H1 (cell line): ENCODE results near the gene DNAJB5. TPM values are rescaled to one million over a fixed set of nuclear protein-coding genes. Genes with fewer than 3 reads are reported as not detected.

Experiments
- CTCF ChIA-PET: fragments of 300-600 bp; sonication (Branson Sonifier 250); formaldehyde crosslinking; loops from one replicate; lab custom pipeline; 2021; ENCODE audit not compliant: partially characterized antibody; lab: Charles Lee
- POLR2A ChIA-PET: fragments of 300-600 bp; sonication (Branson Sonifier 250); formaldehyde crosslinking; loops from one replicate; lab custom pipeline; 2021; ENCODE audit warnings: inconsistent platforms; ENCODE audit not compliant: partially characterized antibody; lab: Charles Lee
- DNase-seq, 2 experiments: peaks; one replicate each; pipeline versions ENCODE4 v3.0.0 to v3.0.0-alpha.2; 2010 to 2022; ENCODE audit warnings: low spot score in 2 of 2, low read depth in 1 of 2, mixed read lengths in 1 of 2
- FAIRE-seq: peaks from 2 replicates; lab custom pipeline; 2011; peaks lifted over from hg19 to GRCh38; lab: Jason Lieb, UNC
- H2AFZ ChIP-seq: 2 replicates; pipeline ENCODE4 v1.8.1; 2012; ENCODE audit warnings: low read length, inconsistent platforms
- H2AK5ac ChIP-seq: 2 replicates; pipeline ENCODE4 v1.6.1; 2013; ENCODE audit warnings: low read depth, low read length
- H2BK120ac ChIP-seq: replicated peaks from 2 replicates; pipeline ENCODE3; 2013; ENCODE audit warnings: low read depth, low read length, inconsistent platforms
- H2BK12ac ChIP-seq: 2 replicates; pipeline ENCODE4 v1.6.1; 2013; ENCODE audit warnings: low read depth, low read length
- H2BK15ac ChIP-seq: 2 replicates; pipeline ENCODE4 v1.6.1; 2013; ENCODE audit warnings: low read length
- H2BK20ac ChIP-seq: 2 replicates; pipeline ENCODE4 v1.6.1; 2013; ENCODE audit warnings: low read length
- H2BK5ac ChIP-seq: 2 replicates; pipeline ENCODE4 v1.6.1; 2013; ENCODE audit warnings: low read depth, low read length
- H3K14ac ChIP-seq: 2 replicates; pipeline ENCODE4 v1.6.1; 2013; ENCODE audit warnings: inconsistent platforms; ENCODE audit not compliant: insufficient read length
- H3K18ac ChIP-seq: 2 replicates; pipeline ENCODE4 v1.6.1; 2013; ENCODE audit warnings: low read length; ENCODE audit errors: extremely low read depth
- H3K23ac ChIP-seq: 2 replicates; pipeline ENCODE4 v1.6.1; 2013; ENCODE audit warnings: inconsistent platforms; ENCODE audit not compliant: insufficient read length
- H3K23me2 ChIP-seq: 2 replicates; pipeline ENCODE4 v1.6.1; 2013; ENCODE audit warnings: low read depth, low read length
- H3K27ac ChIP-seq: 2 replicates; pipeline ENCODE4 v1.6.1; 2011; ENCODE audit warnings: low read depth, low read length, inconsistent platforms
- H3K27me3 ChIP-seq, 4 experiments: replicated peaks in 1 of 4; 1 replicate in 1 of 4; 2 replicates in 3 of 4; pipeline versions ENCODE4 v1.6.1 to v1.8.1; 2011 to 2013; ENCODE audit warnings: low read length in 3 of 4, mild to moderate bottlenecking in 3 of 4, inconsistent platforms in 2 of 4, mixed read lengths in 2 of 4, moderate library complexity in 1 of 4; ENCODE audit not compliant: control insufficient read depth in 3 of 4, insufficient read depth in 3 of 4; ENCODE audit errors: extremely low read depth in 1 of 4
- H3K36me3 ChIP-seq, 4 experiments: 2 replicates each; pipeline versions ENCODE4 v1.6.1 to v1.8.1; 2011 to 2013; ENCODE audit warnings: mild to moderate bottlenecking in 4 of 4, low read length in 3 of 4, moderate library complexity in 2 of 4, control low read depth in 1 of 4, inconsistent platforms in 1 of 4; ENCODE audit not compliant: insufficient read depth in 4 of 4, control insufficient read depth in 2 of 4
- H3K4ac ChIP-seq: replicated peaks from 2 replicates; pipeline ENCODE3; 2013; ENCODE audit warnings: low read length, low read depth, mixed read lengths, inconsistent platforms; ENCODE audit not compliant: insufficient read length
- H3K4me1 ChIP-seq, 4 experiments: replicated peaks in 1 of 4; 1 replicate in 1 of 4; 2 replicates in 3 of 4; pipeline versions ENCODE4 v1.6.1 to v1.8.1; 2011 to 2013; ENCODE audit warnings: low read length in 3 of 4, inconsistent platforms in 2 of 4, mixed read lengths in 1 of 4; ENCODE audit not compliant: insufficient read depth in 4 of 4, control insufficient read depth in 3 of 4
- H3K4me2 ChIP-seq, 2 experiments: 2 replicates each; pipeline versions ENCODE4 v1.6.1 to v1.8.1; 2011 to 2013; ENCODE audit warnings: low read depth in 2 of 2, low read length in 2 of 2, control low read depth in 1 of 2, inconsistent platforms in 1 of 2, mild to moderate bottlenecking in 1 of 2; ENCODE audit not compliant: insufficient read depth in 1 of 2
- H3K4me3 ChIP-seq, 4 experiments: fragments of 200-600, 300-600 bp in 1 of 4; sonication (generic), shearing (Covaris generic), sonication (Bioruptor Twin) in 1 of 4; 2 replicates each; pipeline versions ENCODE4 v1.5.1 to v1.8.1; 2011 to 2016; ENCODE audit warnings: low read length in 4 of 4, low read depth in 3 of 4, control low read depth in 2 of 4, inconsistent platforms in 2 of 4, mild to moderate bottlenecking in 2 of 4, mixed read lengths in 1 of 4, moderate library complexity in 1 of 4; ENCODE audit not compliant: insufficient read depth in 2 of 4; ENCODE audit errors: extremely low read depth in 1 of 4
- H3K56ac ChIP-seq: replicated peaks from 2 replicates; pipeline ENCODE3; 2013; ENCODE audit warnings: low read depth, mild to moderate bottlenecking, mixed read lengths, low read length, inconsistent platforms; ENCODE audit not compliant: insufficient read length
- H3K79me1 ChIP-seq: 2 replicates; pipeline ENCODE4 v1.6.1; 2013; ENCODE audit warnings: low read depth, low read length, control low read depth
- H3K79me2 ChIP-seq, 2 experiments: 2 replicates each; pipeline versions ENCODE4 v1.6.1 to v1.8.1; 2012 to 2013; ENCODE audit warnings: low read length in 2 of 2, mild to moderate bottlenecking in 2 of 2, inconsistent platforms in 1 of 2; ENCODE audit not compliant: insufficient read depth in 2 of 2, control insufficient read depth in 1 of 2
- H3K9ac ChIP-seq, 4 experiments: replicated peaks in 1 of 4; 1 replicate in 1 of 4; 2 replicates in 3 of 4; pipeline versions ENCODE4 v1.6.1 to v1.8.1; 2011 to 2013; ENCODE audit warnings: low read depth in 3 of 4, low read length in 3 of 4, control low read depth in 2 of 4, mild to moderate bottlenecking in 2 of 4, moderate library complexity in 2 of 4, inconsistent platforms in 1 of 4; ENCODE audit errors: extremely low read depth in 1 of 4
- H3K9me3 ChIP-seq, 2 experiments: 2 replicates each; pipeline versions ENCODE4 v1.6.1 to v1.8.1; 2012 to 2013; ENCODE audit warnings: mild to moderate bottlenecking in 2 of 2, moderate library complexity in 2 of 2, control low read depth in 1 of 2, inconsistent platforms in 1 of 2, low read depth in 1 of 2, low read length in 1 of 2, mixed read lengths in 1 of 2; ENCODE audit not compliant: insufficient read depth in 2 of 2
- H4K20me1 ChIP-seq, 2 experiments: replicated peaks in 1 of 2; 2 replicates each; pipeline versions ENCODE3 to v1.8.1; 2011 to 2013; ENCODE audit warnings: inconsistent platforms in 2 of 2, low read length in 2 of 2, mild to moderate bottlenecking in 1 of 2; ENCODE audit not compliant: insufficient read depth in 2 of 2, control insufficient read depth in 1 of 2
- H4K5ac ChIP-seq: 2 replicates; pipeline ENCODE4 v1.6.1; 2013; ENCODE audit warnings: low read length, low read depth, mixed read lengths, inconsistent platforms; ENCODE audit not compliant: insufficient read length
- H4K8ac ChIP-seq: 2 replicates; pipeline ENCODE4 v1.8.0; 2013; ENCODE audit warnings: mild to moderate bottlenecking, moderate library complexity, low read length, inconsistent platforms; ENCODE audit not compliant: insufficient read depth; ENCODE audit errors: extremely low read depth
- H4K91ac ChIP-seq: replicated peaks from 2 replicates; pipeline ENCODE3; 2013; ENCODE audit warnings: low read length, mixed read lengths, inconsistent platforms; ENCODE audit not compliant: insufficient read length
- BCL11A ChIP-seq, 2 experiments: IDR thresholded peaks; one replicate each; pipeline ENCODE4 v1.6.1; 2011; ENCODE audit warnings: low read depth in 2 of 2, low read length in 2 of 2, mild to moderate bottlenecking in 2 of 2
- CBX8 ChIP-seq: fragments of 300-800, 300-1000 bp; sonication (generic); IDR thresholded peaks from 2 replicates; pipeline ENCODE4 v1.7.1; 2016; ENCODE audit warnings: low read depth, low read length, borderline replicate concordance
- CHD2 ChIP-seq: IDR thresholded peaks from 2 replicates; pipeline ENCODE4 v1.6.1; 2012; ENCODE audit warnings: low read length, improper control_type of control experiment
- CREB1 ChIP-seq: IDR thresholded peaks from 2 replicates; pipeline ENCODE4 v1.6.1; 2012; ENCODE audit warnings: inconsistent platforms
- EP300 ChIP-seq, 2 experiments: IDR thresholded peaks; 1 replicate in 1 of 2; 2 replicates in 1 of 2; pipeline ENCODE4 v1.6.1; 2011 to 2012; ENCODE audit warnings: low read depth in 2 of 2, low read length in 2 of 2, mild to moderate bottlenecking in 2 of 2, borderline replicate concordance in 1 of 2, inconsistent platforms in 1 of 2, moderate library complexity in 1 of 2
- EZH2 ChIP-seq: fragments of 200-600 bp; sonication (generic); IDR thresholded peaks from 2 replicates; pipeline ENCODE4 v1.7.1; 2012; ENCODE audit warnings: low read depth, mild to moderate bottlenecking, moderate library complexity, low read length, inconsistent platforms; ENCODE audit not compliant: severe bottlenecking
- GABPA ChIP-seq: IDR thresholded peaks from 2 replicates; pipeline ENCODE4 v1.6.1; 2011; ENCODE audit warnings: mild to moderate bottlenecking, low read length, moderate library complexity, borderline replicate concordance; ENCODE audit not compliant: insufficient read depth
- POLR2AphosphoS5 ChIP-seq: IDR thresholded peaks from 2 replicates; pipeline ENCODE4 v1.6.1; 2011; ENCODE audit warnings: low read depth, low read length
- POU5F1 ChIP-seq: IDR thresholded peaks from 2 replicates; pipeline ENCODE4 v1.6.1; 2011; ENCODE audit warnings: low read depth, mild to moderate bottlenecking, low read length, moderate library complexity
- RXRA ChIP-seq: IDR thresholded peaks from 2 replicates; pipeline ENCODE4 v1.6.1; 2011; ENCODE audit warnings: low read depth, mild to moderate bottlenecking, low read length, moderate library complexity; ENCODE audit not compliant: insufficient read depth
- SIRT6 ChIP-seq: IDR thresholded peaks from one replicate; pipeline ENCODE4 v1.7.1; 2012; ENCODE audit warnings: low read length, inconsistent platforms
- SIX5 ChIP-seq: IDR thresholded peaks from 2 replicates; pipeline ENCODE4 v1.6.1; 2011; ENCODE audit warnings: mild to moderate bottlenecking, low read depth, low read length
- SRF ChIP-seq: IDR thresholded peaks from 2 replicates; pipeline ENCODE4 v1.6.1; 2011; ENCODE audit warnings: mild to moderate bottlenecking, low read depth, low read length, moderate library complexity
- SUZ12 ChIP-seq: fragments of 200-600 bp; sonication (generic); IDR thresholded peaks from 2 replicates; pipeline ENCODE4 v1.6.1; 2012; ENCODE audit warnings: mild to moderate bottlenecking, inconsistent platforms, low read length, moderate library complexity, mixed read lengths
- YY1 ChIP-seq: IDR thresholded peaks from 2 replicates; pipeline ENCODE4 v1.6.1; 2011; ENCODE audit warnings: low read depth, mild to moderate bottlenecking, low read length
- polyA plus RNA-seq, 7 experiments: library from polyadenylated mRNA; depleted of rRNA in 3 of 7; stranded (reverse) in 5 of 7; unstranded in 2 of 7; fragments of >200 nt in 5 of 7; fragments of 200-250 nt in 2 of 7; gene quantifications; 1 replicate in 5 of 7; 2 replicates in 1 of 7; 4 replicates in 1 of 7; pipeline versions ENCODE4 v1.2.1 to v1.2.3, GENCODE V29; 2011 to 2013; ENCODE audit warnings: missing spikeins in 2 of 7, mixed read lengths in 2 of 7
- total RNA-seq: library from RNA; stranded (reverse); fragmentation: NEBNext Ultra II Directional; extraction: Animal tissue kit (Norgen Biotek cat#: 25700); gene quantifications from 2 replicates; pipeline ENCODE4 v1.2.1, GENCODE V29; 2021

Gene DNAJB5
- total and polyA plus RNA-seq, 2 of the 8 experiments (the other 6 are each of a cell fraction or from before 2014, with no cell fraction given): 25.0 to 34.1 TPM

GRCh38 chr9:34997379-34997781 lies 7.8 kb downstream of the DNAJB5 start:
- no peak overlapping the region for H3K4me3 ChIP-seq
- peaks cover 0 to 6% of the 10 kb centered on the region in 2 experiments; a peak in 2 of 4 replicates for H3K79me2 ChIP-seq
- peaks cover 18 to 41% (median 26%) of the 10 kb centered on the region in 4 experiments; a peak in 7 of 8 replicates for H3K36me3 ChIP-seq
- no peak overlapping the region for H2BK5ac ChIP-seq
- H3K27ac ChIP-seq: no peak overlapping the region
- CTCF ChIA-PET: interaction anchor here (0.9 to 14.8 kb wide), 5 partner anchors 12 to 262 kb away, joined by 3 to 148 read pairs (median 7); a partner anchor contains a TSS
- no peak overlapping the region for H3K4ac ChIP-seq
- H3K14ac ChIP-seq: no peak overlapping the region
- no peak overlapping the region for H4K91ac ChIP-seq
- no peaks in the 10 kb centered on the region for H3K27me3 ChIP-seq
- FAIRE-seq (no peak), DNase-seq (no peak)
- no peak overlapping the region for H2BK20ac ChIP-seq
- H3K56ac ChIP-seq: no peak overlapping the region
- no peak overlapping the region for H2AFZ ChIP-seq
- H4K20me1 ChIP-seq: no peaks in the 10 kb centered on the region
- H2AK5ac ChIP-seq: no peak overlapping the region
- no peak overlapping the region for H3K4me2 ChIP-seq
- H4K8ac ChIP-seq: no peak overlapping the region
- H3K23me2 ChIP-seq: no peaks in the 10 kb centered on the region
- no peaks in the 10 kb centered on the region for H3K9me3 ChIP-seq
- 0 out of 7 replicates have a peak overlapping the region, but pooled peaks of 1 of the 4 experiments have one; percentile 14 for H3K9ac ChIP-seq
- H3K4me1 ChIP-seq: peaks cover 15 to 23% (median 17%) of the 10 kb centered on the region in 4 experiments
- POLR2A ChIA-PET: interaction anchor here (0.7 to 2.7 kb wide), 6 partner anchors 9 to 97 kb away, joined by 3 to 9 read pairs (median 3); partner anchors contain the start of genes DNAJB5 and VCP
- no peak overlapping the region for H3K23ac ChIP-seq
- H3K18ac ChIP-seq: no peak overlapping the region
- no peak overlapping the region for H2BK12ac ChIP-seq
- no peak overlapping the region for H2BK15ac ChIP-seq
- peaks cover 6% of the 10 kb centered on the region; the same call in 1 of the 2 replicates for H3K79me1 ChIP-seq
- no peak overlapping the region for H4K5ac ChIP-seq
- no peak overlapping the region for H2BK120ac ChIP-seq
- TF ChIP-seq SRF (no peak), CHD2 (no peak), SIRT6 (no peak), RXRA (no peak), SUZ12 (no peak), GABPA (no peak), POLR2AphosphoS5 (no peak), SIX5 (no peak), YY1 (no peak), BCL11A (IDR thresholded peaks at IDR 0.05; ENCODE audit: low read depth in 2 of 2, low read length in 2 of 2) (no peak), EP300 (IDR thresholded peaks at IDR 0.05; ENCODE audit: borderline replicate concordance in 1 of 2, low read depth in 2 of 2, low read length in 2 of 2) (no peak), EZH2 (no peak), CREB1 (no peak), POU5F1 (no peak), CBX8 (no peak)
